Right atrium auricular region (tissue), 2 donors: Measurements from ENCODE around the gene ARFGAP2. TPM values are rescaled to one million over a fixed set of nuclear protein-coding genes. Genes with fewer than 3 reads are reported as not detected.

ENCODE experiments used
- DNase-seq: peaks from one replicate; pipeline ENCODE4 v3.0.0-alpha.2; 2019; ENCODE audit warnings: low spot score
- H3K27ac ChIP-seq, 2 donors: fragments of 200-600 bp; sonication (generic); 1 replicate in 1 of 2; 2 replicates in 1 of 2; pipeline ENCODE4 v1.5.1; 2016 to 2019
- H3K27me3 ChIP-seq, 2 donors: fragments of 200-600 bp; sonication (generic); one replicate each; pipeline versions ENCODE4 v1.5.1 to v1.6.0; 2017 to 2019
- H3K36me3 ChIP-seq: fragments of 200-600 bp; sonication (generic); one replicate; pipeline ENCODE4 v1.5.1; 2016
- H3K4me1 ChIP-seq, 2 donors: fragments of 200-600 bp; sonication (generic); one replicate each; pipeline versions ENCODE4 v1.5.1 to v1.6.0; 2017 to 2019
- H3K4me3 ChIP-seq, 2 donors: fragments of 200-600 bp; sonication (generic); 1 replicate in 1 of 2; 2 replicates in 1 of 2; pipeline ENCODE4 v1.5.1; 2017 to 2019; ENCODE audit warnings: mild to moderate bottlenecking in 1 of 2, moderate library complexity in 1 of 2
- H3K9me3 ChIP-seq, 2 donors: fragments of 200-600 bp; sonication (generic); one replicate each; pipeline ENCODE4 v1.5.1; 2019
- total RNA-seq, 2 donors: library from RNA; depleted of rRNA; stranded (reverse); fragments of >200 nt; gene quantifications; one replicate each; pipeline ENCODE4 v1.1.0, GENCODE V29; 2016
- TF ChIP-seq, protein P1 (sequence below), 2 donors: fragments of 200-600 bp; sonication (generic); IDR thresholded peaks; one replicate each; pipeline ENCODE4 v1.5.1; 2019; ENCODE audit warnings: antibody characterized with exemption in 2 of 2

Gene ARFGAP2
- total RNA-seq, 2 donors from 2014 or later: 75.1 to 78.0 TPM

GRCh38 chr11:47177229-47177845, 658 bp upstream of the ARFGAP2 start:
- H3K4me3 ChIP-seq: peak overlapping the region; percentile 72 to 97
- H3K4me1 ChIP-seq: peaks cover 0 to 74% of the 10 kb centered on the region in 2 donors
- H3K27ac ChIP-seq: peak overlapping the region; percentile 99
- DNase-seq: peak; percentile 80
- peaks cover 59% of the 10 kb centered on the region for H3K36me3 ChIP-seq
- H3K9me3 ChIP-seq: no peaks in the 10 kb centered on the region
- no peaks in the 10 kb centered on the region for H3K27me3 ChIP-seq
- TF ChIP-seq, protein P1, sequence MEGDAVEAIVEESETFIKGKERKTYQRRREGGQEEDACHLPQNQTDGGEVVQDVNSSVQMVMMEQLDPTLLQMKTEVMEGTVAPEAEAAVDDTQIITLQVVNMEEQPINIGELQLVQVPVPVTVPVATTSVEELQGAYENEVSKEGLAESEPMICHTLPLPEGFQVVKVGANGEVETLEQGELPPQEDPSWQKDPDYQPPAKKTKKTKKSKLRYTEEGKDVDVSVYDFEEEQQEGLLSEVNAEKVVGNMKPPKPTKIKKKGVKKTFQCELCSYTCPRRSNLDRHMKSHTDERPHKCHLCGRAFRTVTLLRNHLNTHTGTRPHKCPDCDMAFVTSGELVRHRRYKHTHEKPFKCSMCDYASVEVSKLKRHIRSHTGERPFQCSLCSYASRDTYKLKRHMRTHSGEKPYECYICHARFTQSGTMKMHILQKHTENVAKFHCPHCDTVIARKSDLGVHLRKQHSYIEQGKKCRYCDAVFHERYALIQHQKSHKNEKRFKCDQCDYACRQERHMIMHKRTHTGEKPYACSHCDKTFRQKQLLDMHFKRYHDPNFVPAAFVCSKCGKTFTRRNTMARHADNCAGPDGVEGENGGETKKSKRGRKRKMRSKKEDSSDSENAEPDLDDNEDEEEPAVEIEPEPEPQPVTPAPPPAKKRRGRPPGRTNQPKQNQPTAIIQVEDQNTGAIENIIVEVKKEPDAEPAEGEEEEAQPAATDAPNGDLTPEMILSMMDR (IDR thresholded peaks at IDR 0.05): peak; percentile 47 to 76

DNA sequence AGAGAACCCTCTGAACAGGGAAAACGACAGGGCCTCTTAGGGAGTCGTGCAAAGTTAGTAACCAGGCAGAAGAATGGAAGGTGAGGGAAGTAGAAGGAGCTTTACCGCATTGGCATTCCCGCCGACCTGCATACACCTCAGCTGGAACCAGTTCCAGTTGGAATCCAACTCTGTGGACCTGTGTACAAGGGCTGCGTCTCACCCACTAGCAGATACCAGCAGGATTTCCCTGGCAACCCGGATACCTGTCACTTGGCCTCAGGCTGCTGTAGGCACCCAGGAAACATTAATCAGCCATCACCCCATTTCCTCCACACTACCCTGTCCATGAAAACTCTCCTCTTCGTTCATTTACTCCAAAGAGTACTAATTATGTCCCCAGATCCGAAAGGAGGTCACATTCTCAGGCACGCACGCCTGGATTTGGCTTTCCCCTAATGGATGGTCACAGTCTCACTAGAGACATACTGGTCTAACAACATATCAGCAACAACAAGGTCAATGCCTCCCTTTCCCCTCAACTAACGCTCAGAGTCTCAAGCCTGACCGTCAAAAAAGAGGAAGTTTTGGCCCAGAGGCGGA, 842 bp downstream of the ARFGAP2 start:
- TF ChIP-seq, protein P1 (IDR thresholded peaks at IDR 0.05): no peak
- H3K27me3 ChIP-seq: no peaks in the 10 kb centered on the region
- DNase-seq: no peak
- peak overlapping the region; percentile 99 for H3K27ac ChIP-seq
- peaks cover 73% of the 10 kb centered on the region for H3K36me3 ChIP-seq
- H3K4me1 ChIP-seq: peaks cover 0 to 64% of the 10 kb centered on the region in 2 donors
- no peaks in the 10 kb centered on the region for H3K9me3 ChIP-seq
- H3K4me3 ChIP-seq: peak overlapping the region; percentile 72 to 97

GRCh38 chr11:47172740-47173336, 3.8 kb downstream of the ARFGAP2 start:
- Histone ChIP-seq H3K4me1 (peaks cover 0 to 45% of the 10 kb centered on the region in 2 donors), H3K36me3 (peaks cover 73% of the 10 kb centered on the region), H3K27me3 (no peaks in the 10 kb centered on the region), H3K9me3 (no peaks in the 10 kb centered on the region), H3K4me3 (no peak overlapping the region), H3K27ac (no peak overlapping the region)
- TF ChIP-seq, protein P1 (IDR thresholded peaks at IDR 0.05): no peak
- DNase-seq: no peak

GRCh38 chr11:47171856-47172255, 4.8 kb downstream of the ARFGAP2 start:
- H3K4me1 ChIP-seq: peaks cover 0 to 36% of the 10 kb centered on the region in 2 donors
- no peak for DNase-seq
- no peaks in the 10 kb centered on the region for H3K9me3 ChIP-seq
- no peak overlapping the region for H3K27ac ChIP-seq
- TF ChIP-seq, protein P1 (IDR thresholded peaks at IDR 0.05): no peak
- no peak overlapping the region for H3K4me3 ChIP-seq
- no peaks in the 10 kb centered on the region for H3K27me3 ChIP-seq
- peaks cover 83% of the 10 kb centered on the region for H3K36me3 ChIP-seq

GRCh38 chr11:47171061-47171838, 5.4 kb downstream of the ARFGAP2 start:
- Histone ChIP-seq H3K4me1 (peaks cover 0 to 36% of the 10 kb centered on the region in 2 donors), H3K9me3 (no peaks in the 10 kb centered on the region), H3K27me3 (no peaks in the 10 kb centered on the region), H3K4me3 (no peak overlapping the region), H3K27ac (no peak overlapping the region), H3K36me3 (peaks cover 89% of the 10 kb centered on the region)
- no peak for DNase-seq
- TF ChIP-seq, protein P1 (IDR thresholded peaks at IDR 0.05): no peak
